Uterus (tissue), 4 donors: ENCODE results near the gene CDIPT. TPM values are rescaled to one million over a fixed set of nuclear protein-coding genes. Genes with fewer than 3 reads are reported as not detected.
"Not testable (repeated sequence)": the region's sequence is repeated elsewhere in the genome, so short reads cannot be mapped to it uniquely, and the experiment has no call there.

Experiments used
- DNase-seq, 2 donors: peaks; one replicate each; pipeline ENCODE4 v3.0.0-alpha.2; 2019 to 2020
- H3K27ac ChIP-seq, 2 donors: fragments of 200-600 bp; sonication (generic); 1 replicate in 1 of 2; 2 replicates in 1 of 2; pipeline ENCODE4 v1.5.1; 2016 to 2018
- H3K27me3 ChIP-seq, 2 donors: fragments of 200-600 bp; sonication (generic); one replicate each; pipeline ENCODE4 v1.5.1; 2018 to 2019; ENCODE audit warnings: control low read depth in 1 of 2
- H3K36me3 ChIP-seq, 2 donors: fragments of 200-600 bp; sonication (generic); one replicate each; pipeline ENCODE4 v1.5.1; 2019; ENCODE audit warnings: control low read depth in 1 of 2
- H3K4me1 ChIP-seq, 2 donors: fragments of 200-600 bp; sonication (generic); one replicate each; pipeline ENCODE4 v1.5.1; 2018 to 2019; ENCODE audit warnings: control low read depth in 1 of 2
- H3K4me3 ChIP-seq, 2 donors: fragments of 200-600 bp; sonication (generic); 1 replicate in 1 of 2; 2 replicates in 1 of 2; pipeline ENCODE4 v1.5.1; 2018 to 2019; ENCODE audit warnings: mild to moderate bottlenecking in 1 of 2
- H3K9me3 ChIP-seq, 2 donors: fragments of 200-600 bp; sonication (generic); one replicate each; pipeline ENCODE4 v1.5.1; 2019; ENCODE audit warnings: control low read depth in 1 of 2
- CTCF ChIP-seq, 4 experiments: fragments of 200-600 bp in 2 of 4; fragments of 450-650 bp in 2 of 4; sonication (generic) in 2 of 4; IDR thresholded peaks; one replicate each; pipeline ENCODE4 v1.5.1; 2016 to 2019; ENCODE audit warnings: antibody characterized with exemption in 4 of 4, mild to moderate bottlenecking in 2 of 4, moderate library complexity in 1 of 4
- POLR2A ChIP-seq, 2 donors: fragments of 450-650 bp; IDR thresholded peaks; one replicate each; pipeline ENCODE4 v1.6.1; 2016; ENCODE audit warnings: antibody characterized with exemption in 2 of 2, mild to moderate bottlenecking in 1 of 2, moderate library complexity in 1 of 2
- intact Hi-C: fragments of 100-400 bp; cut with DNase I; formaldehyde crosslinking; loops from one replicate; pipeline ENCODE4 v1.15.1; 2023; ENCODE audit warnings: low total_unique reads
- total RNA-seq, 4 donors: library from RNA; depleted of rRNA in 3 of 4; stranded (reverse); fragments of >200 nt in 3 of 4; gene quantifications; one replicate each; pipeline versions ENCODE4 v1.1.0 to v1.2.4, GENCODE V29; 2014 to 2023
- donor health status: DM: yes; HTN: yes; CAD: no.

CDIPT gene
- total RNA-seq, 4 donors from 2014 or later = 35.1 to 83.7 (median 59.1) TPM

GRCh38 chr16:29894352-29894751 is 31.3 kb upstream of the CDIPT start:
- no peak overlapping the region for H3K27ac ChIP-seq
- H3K4me1 ChIP-seq = no peaks in the 10 kb centered on the region
- no peak for DNase-seq
- TF ChIP-seq POLR2A (IDR thresholded peaks at IDR 0.05) (no peak), CTCF (IDR thresholded peaks at IDR 0.05) (no peak)
- H3K9me3 ChIP-seq = no peaks in the 10 kb centered on the region
- intact Hi-C loops = no loop called here
- no peak overlapping the region for H3K4me3 ChIP-seq
- no peaks in the 10 kb centered on the region for H3K27me3 ChIP-seq
- H3K36me3 ChIP-seq = no peaks in the 10 kb centered on the region

- TF ChIP-seq POLR2A (IDR thresholded peaks at IDR 0.05) = no peak
- TF ChIP-seq CTCF (IDR thresholded peaks at IDR 0.05) = no peak
- H3K4me1 ChIP-seq = no peaks in the 10 kb centered on the region
- intact Hi-C loops = no loop called here
Observed at GRCh38 chr16:29893553-29893952, 30.5 kb upstream of the CDIPT start.

GRCh38 chr16:29892458-29892813 is 29.4 kb upstream of the CDIPT start:
- no peaks in the 10 kb centered on the region for H3K9me3 ChIP-seq
- intact Hi-C loops = no loop called here
- H3K4me1 ChIP-seq = no peaks in the 10 kb centered on the region
- DNase-seq = no peak
- no peaks in the 10 kb centered on the region for H3K27me3 ChIP-seq
- no peak overlapping the region for H3K4me3 ChIP-seq
- TF ChIP-seq CTCF (IDR thresholded peaks at IDR 0.05) (no peak), POLR2A (IDR thresholded peaks at IDR 0.05) (no peak)
- no peak overlapping the region for H3K27ac ChIP-seq
- no peaks in the 10 kb centered on the region for H3K36me3 ChIP-seq

More at GRCh38 chr16:29893553-29893952, 30.5 kb upstream of the CDIPT start:
- Histone ChIP-seq H3K36me3 (no peaks in the 10 kb centered on the region), H3K9me3 (no peaks in the 10 kb centered on the region), H3K4me3 (no peak overlapping the region), H3K27me3 (no peaks in the 10 kb centered on the region), H3K27ac (no peak overlapping the region)
- no peak for DNase-seq

- H3K36me3 ChIP-seq = no peaks in the 10 kb centered on the region
- no peaks in the 10 kb centered on the region for H3K9me3 ChIP-seq
- no peak for DNase-seq
- no peak overlapping the region for H3K4me3 ChIP-seq
- H3K27me3 ChIP-seq = no peaks in the 10 kb centered on the region
- TF ChIP-seq CTCF (IDR thresholded peaks at IDR 0.05) = no peak
- TF ChIP-seq POLR2A (IDR thresholded peaks at IDR 0.05) = no peak
- no peaks in the 10 kb centered on the region for H3K4me1 ChIP-seq
- H3K27ac ChIP-seq = no peak overlapping the region
- intact Hi-C loops = no loop called here
Observed at GRCh38 chr16:29891525-29892457, 28.8 kb upstream of the CDIPT start.

GRCh38 chr16:29889372-29889771 is 26.3 kb upstream of the CDIPT start:
- H3K4me3 ChIP-seq, H3K27me3 ChIP-seq, DNase-seq, H3K36me3 ChIP-seq, H3K9me3 ChIP-seq, intact Hi-C loops, H3K4me1 ChIP-seq, H3K27ac ChIP-seq: not testable (repeated sequence)
